Measurements from ENCODE around the gene CSMD2.

The CSMD2 gene

GRCh38 chr1:33758698-33759097 is 406.3 kb downstream of the CSMD2 start:
- no peak for DNase-seq
- H3K4me1 Mint-ChIP-seq (ENCODE audit: low read depth), result no peaks in the 10 kb centered on the region
- no peak overlapping the region for H3K27ac Mint-ChIP-seq

GRCh38 chr1:33753087-33753856 is 411.8 kb downstream of the CSMD2 start:
- Mint-ChIP-seq H3K36me3 (ENCODE audit: low read depth) (no peaks in the 10 kb centered on the region), H3K4me3 (no peak overlapping the region), H3K27ac (no peak overlapping the region), H3K4me1 (ENCODE audit: low read depth) (no peaks in the 10 kb centered on the region), H3K9me3 (peaks cover 11% of the 10 kb centered on the region), H3K27me3 (peaks cover 9% of the 10 kb centered on the region)
- DNase-seq, result no peak

More at GRCh38 chr1:33758698-33759097, 406.3 kb downstream of the CSMD2 start:
- Mint-ChIP-seq H3K27me3 (peaks cover 13% of the 10 kb centered on the region), H3K4me3 (no peak overlapping the region), H3K9me3 (peaks cover 6% of the 10 kb centered on the region), H3K36me3 (ENCODE audit: low read depth) (no peaks in the 10 kb centered on the region)

DNA sequence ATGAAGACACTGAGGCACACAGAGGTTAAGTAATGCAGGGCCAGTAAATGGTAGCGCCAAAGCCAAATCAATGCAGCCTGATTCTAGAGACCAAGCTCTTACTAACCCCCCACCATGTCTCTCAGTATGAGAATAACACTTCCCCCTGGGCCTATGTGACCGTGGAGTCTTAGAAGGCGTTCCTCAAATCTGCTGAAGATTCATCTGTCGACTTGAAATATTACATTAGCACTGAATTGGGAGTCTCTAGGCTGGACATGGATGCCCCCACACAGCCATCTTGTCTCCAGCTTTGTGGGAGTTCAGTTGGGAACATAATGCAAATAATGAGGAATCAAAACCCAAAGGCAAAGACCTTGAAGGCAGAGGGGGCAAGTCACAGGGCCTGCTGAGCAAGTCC is 419.1 kb downstream of the CSMD2 start:
- H3K27ac Mint-ChIP-seq, result no peak overlapping the region
- H3K4me1 Mint-ChIP-seq (ENCODE audit: low read depth), result no peaks in the 10 kb centered on the region
- H3K4me3 Mint-ChIP-seq, result no peak overlapping the region
- no peaks in the 10 kb centered on the region for H3K36me3 Mint-ChIP-seq (ENCODE audit: low read depth)
- H3K9me3 Mint-ChIP-seq, result no peaks in the 10 kb centered on the region
- no peak for DNase-seq
- H3K27me3 Mint-ChIP-seq, result peaks cover 27% of the 10 kb centered on the region

DNA sequence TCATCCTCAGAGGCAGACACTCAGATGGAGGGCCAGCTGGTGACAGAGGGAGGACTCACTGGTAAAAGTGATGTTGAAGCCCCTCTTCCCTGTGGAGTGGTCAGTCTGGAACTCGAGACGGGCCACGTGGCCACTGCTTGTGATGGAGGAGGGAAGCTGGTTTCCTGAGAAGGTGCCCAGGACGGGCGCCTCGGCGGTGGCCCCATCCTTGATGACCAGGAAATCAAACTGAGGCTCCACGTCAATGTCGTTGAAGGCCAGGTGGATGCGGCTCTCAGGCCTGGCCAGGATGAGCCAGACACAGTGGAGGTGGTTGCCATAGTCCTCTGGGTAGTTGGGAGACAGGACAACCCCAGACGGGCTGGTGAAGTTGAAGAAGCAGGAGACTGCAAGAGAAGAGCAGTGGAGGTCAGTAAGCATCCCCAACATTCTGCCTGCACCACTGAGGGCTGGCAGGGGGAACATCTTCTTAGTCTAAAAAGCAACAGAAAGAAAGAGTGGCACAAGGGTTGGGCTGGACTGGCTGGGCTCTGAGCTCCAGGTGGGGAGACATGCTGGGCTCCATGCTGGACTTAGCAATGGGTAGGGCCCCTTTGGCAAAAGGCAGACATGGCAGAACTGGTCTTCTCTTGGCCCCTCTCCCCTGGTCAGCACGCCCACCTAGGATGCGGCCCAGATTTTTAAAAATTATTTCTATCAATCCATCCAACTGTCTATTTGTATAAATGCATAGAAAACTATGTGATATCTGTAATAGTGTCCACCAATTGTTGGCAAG is 421.6 kb downstream of the CSMD2 start:
- no peaks in the 10 kb centered on the region for H3K36me3 Mint-ChIP-seq (ENCODE audit: low read depth)
- H3K27ac Mint-ChIP-seq, result no peak overlapping the region
- H3K4me1 Mint-ChIP-seq (ENCODE audit: low read depth), result no peaks in the 10 kb centered on the region
- no peaks in the 10 kb centered on the region for H3K9me3 Mint-ChIP-seq
- no peak overlapping the region for H3K4me3 Mint-ChIP-seq
- no peak for DNase-seq
- H3K27me3 Mint-ChIP-seq, result peaks cover 26% of the 10 kb centered on the region

DNA sequence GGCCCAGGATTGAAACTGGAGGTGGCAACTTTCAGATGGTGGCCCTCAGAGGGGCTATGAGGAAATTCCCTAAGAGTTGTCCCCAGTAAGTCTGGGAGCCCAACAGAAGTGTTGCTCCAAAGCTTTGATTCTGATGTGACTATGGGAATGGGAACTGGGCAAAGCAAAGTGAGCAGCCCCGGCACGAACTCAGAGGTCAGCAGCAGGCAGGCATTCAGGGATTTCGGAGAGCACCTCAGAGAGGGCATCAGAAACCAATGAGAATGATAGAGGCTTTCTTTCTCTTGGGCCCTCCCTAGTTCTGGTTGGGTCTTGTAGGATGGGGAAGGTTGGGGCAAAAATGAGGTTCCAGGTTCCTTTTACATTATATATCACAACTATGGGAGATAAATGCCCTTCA is 422.4 kb downstream of the CSMD2 start:
- H3K9me3 Mint-ChIP-seq, result no peaks in the 10 kb centered on the region
- DNase-seq, result no peak
- peaks cover 26% of the 10 kb centered on the region for H3K27me3 Mint-ChIP-seq
- H3K4me3 Mint-ChIP-seq, result no peak overlapping the region
- H3K36me3 Mint-ChIP-seq (ENCODE audit: low read depth), result no peaks in the 10 kb centered on the region
- H3K27ac Mint-ChIP-seq, result no peak overlapping the region
- H3K4me1 Mint-ChIP-seq (ENCODE audit: low read depth), result no peaks in the 10 kb centered on the region

DNA sequence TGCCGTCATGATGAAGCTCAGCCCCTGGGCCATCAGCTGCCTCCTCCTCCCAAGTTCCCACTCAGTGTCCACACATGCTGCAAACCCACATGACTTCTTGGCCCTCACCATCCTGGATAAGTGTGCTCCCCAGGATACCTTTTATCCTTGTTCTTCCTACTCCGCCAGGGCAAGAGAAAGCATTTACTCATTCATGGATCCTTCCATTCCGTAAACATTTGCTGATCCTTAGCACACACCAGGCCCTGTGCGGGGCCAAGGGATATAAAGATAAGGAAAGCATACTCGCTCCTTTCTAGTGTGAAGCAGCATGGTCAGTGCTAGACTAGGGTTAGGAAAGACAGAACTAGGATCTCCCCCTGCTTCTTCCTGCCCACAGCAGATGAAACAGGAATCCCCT is 423.3 kb downstream of the CSMD2 start:
- Mint-ChIP-seq H3K4me1 (ENCODE audit: low read depth) (no peaks in the 10 kb centered on the region), H3K9me3 (no peaks in the 10 kb centered on the region), H3K4me3 (no peak overlapping the region), H3K27me3 (peaks cover 29% of the 10 kb centered on the region), H3K36me3 (ENCODE audit: low read depth) (no peaks in the 10 kb centered on the region), H3K27ac (no peak overlapping the region)
- no peak for DNase-seq

GRCh38 chr1:33740040-33740744 is 424.8 kb downstream of the CSMD2 start:
- Mint-ChIP-seq H3K4me3 (no peak overlapping the region), H3K9me3 (no peaks in the 10 kb centered on the region), H3K27ac (no peak overlapping the region), H3K27me3 (peaks cover 27% of the 10 kb centered on the region), H3K36me3 (ENCODE audit: low read depth) (no peaks in the 10 kb centered on the region), H3K4me1 (ENCODE audit: low read depth) (no peaks in the 10 kb centered on the region)
- no peak for DNase-seq

DNA sequence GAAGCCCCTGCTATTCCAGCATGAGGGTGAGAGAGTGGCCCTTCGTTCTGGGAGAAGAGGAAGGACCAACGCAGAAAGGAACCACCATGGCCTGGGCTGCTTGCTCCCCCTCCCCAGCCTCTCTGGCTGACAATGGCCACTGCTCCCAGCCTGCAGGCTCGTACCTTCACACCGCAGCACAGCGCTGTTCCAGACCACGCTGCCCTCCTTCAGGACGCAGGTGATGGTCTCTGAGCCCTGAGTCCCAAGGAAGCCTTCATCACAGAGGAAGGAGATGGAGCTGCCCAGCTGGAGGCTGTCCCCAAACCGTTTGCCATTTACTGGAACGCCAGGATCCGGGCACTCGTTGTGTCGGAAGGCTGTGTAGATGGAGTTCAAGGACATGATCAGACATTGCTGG is 426.1 kb downstream of the CSMD2 start:
- no peak overlapping the region for H3K4me3 Mint-ChIP-seq
- no peak for DNase-seq
- H3K27me3 Mint-ChIP-seq, result peaks cover 34% of the 10 kb centered on the region
- H3K27ac Mint-ChIP-seq, result no peak overlapping the region
- H3K36me3 Mint-ChIP-seq (ENCODE audit: low read depth), result no peaks in the 10 kb centered on the region
- no peaks in the 10 kb centered on the region for H3K9me3 Mint-ChIP-seq
- H3K4me1 Mint-ChIP-seq (ENCODE audit: low read depth), result no peaks in the 10 kb centered on the region

GRCh38 chr1:33738536-33738935 is 426.5 kb downstream of the CSMD2 start:
- Mint-ChIP-seq H3K9me3 (no peaks in the 10 kb centered on the region), H3K4me3 (no peak overlapping the region), H3K27ac (no peak overlapping the region), H3K4me1 (ENCODE audit: low read depth) (no peaks in the 10 kb centered on the region), H3K36me3 (ENCODE audit: low read depth) (no peaks in the 10 kb centered on the region), H3K27me3 (peaks cover 36% of the 10 kb centered on the region)
- DNase-seq, result no peak

GRCh38 chr1:33736496-33736895 is 428.5 kb downstream of the CSMD2 start:
- H3K9me3 Mint-ChIP-seq, result no peaks in the 10 kb centered on the region

GRCh38 chr1:33735624-33736023 is 429.4 kb downstream of the CSMD2 start:
- no peak for DNase-seq

More at GRCh38 chr1:33736496-33736895, 428.5 kb downstream of the CSMD2 start:
- no peak for DNase-seq
- Mint-ChIP-seq H3K27ac (no peak overlapping the region), H3K4me3 (no peak overlapping the region), H3K27me3 (peaks cover 41% of the 10 kb centered on the region), H3K4me1 (ENCODE audit: low read depth) (no peaks in the 10 kb centered on the region), H3K36me3 (ENCODE audit: low read depth) (no peaks in the 10 kb centered on the region)

DNA sequence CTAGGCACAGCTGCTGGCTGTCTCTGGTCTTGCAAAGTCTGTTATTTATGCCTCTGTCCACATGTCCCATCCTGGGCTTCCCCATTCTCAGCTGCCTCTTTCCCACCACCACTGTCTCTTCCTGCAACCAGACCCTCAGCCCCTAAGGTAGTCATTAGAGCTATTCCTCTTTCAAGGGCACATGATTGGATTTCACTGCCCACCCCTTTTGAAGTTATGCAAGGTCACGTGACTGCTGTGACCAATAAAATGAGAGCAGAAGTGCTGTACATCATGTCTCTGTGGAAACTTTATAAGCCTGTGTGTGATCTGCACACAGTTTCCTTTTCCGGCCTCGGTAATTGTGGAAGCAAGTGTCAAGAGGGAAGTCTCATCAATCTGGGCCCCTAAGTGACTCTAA is 437.7 kb downstream of the CSMD2 start:
- DNase-seq, result no peak
- Mint-ChIP-seq H3K27me3 (peaks cover 20% of the 10 kb centered on the region), H3K4me1 (ENCODE audit: low read depth) (no peaks in the 10 kb centered on the region), H3K9me3 (no peaks in the 10 kb centered on the region), H3K36me3 (ENCODE audit: low read depth) (no peaks in the 10 kb centered on the region), H3K4me3 (no peak overlapping the region), H3K27ac (no peak overlapping the region)

More at GRCh38 chr1:33735624-33736023, 429.4 kb downstream of the CSMD2 start:
- Mint-ChIP-seq H3K4me3 (no peak overlapping the region), H3K4me1 (ENCODE audit: low read depth) (no peaks in the 10 kb centered on the region), H3K36me3 (ENCODE audit: low read depth) (no peaks in the 10 kb centered on the region), H3K27ac (no peak overlapping the region), H3K27me3 (peaks cover 43% of the 10 kb centered on the region), H3K9me3 (no peaks in the 10 kb centered on the region)

DNA sequence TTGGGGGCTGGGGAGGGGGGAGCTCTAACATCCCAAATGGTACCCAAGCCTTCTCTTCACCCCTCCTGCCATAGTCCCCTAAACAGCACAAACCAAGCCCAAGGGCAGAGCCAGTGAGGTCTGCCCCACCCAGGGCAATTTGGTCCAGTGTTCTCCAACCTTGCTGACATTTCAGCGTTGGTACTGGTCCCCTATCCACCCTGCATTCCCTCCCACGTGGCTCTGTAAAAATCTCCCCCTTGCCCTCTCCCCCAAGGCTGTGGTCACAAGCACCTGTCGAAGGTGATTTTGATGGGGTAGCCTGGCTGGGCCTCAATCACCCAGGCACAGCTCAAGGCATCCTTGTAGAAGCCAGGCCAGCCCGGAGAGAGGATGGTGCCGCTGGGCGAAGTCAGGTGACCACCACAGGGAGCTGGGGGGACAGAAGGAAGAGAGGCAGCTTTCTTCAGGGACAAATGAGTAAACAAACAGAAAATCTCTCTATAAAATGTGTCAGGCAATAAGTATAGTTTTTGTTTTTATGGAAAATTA is 438.7 kb downstream of the CSMD2 start:
- Mint-ChIP-seq H3K27me3 (peaks cover 14% of the 10 kb centered on the region), H3K4me3 (no peak overlapping the region), H3K9me3 (no peaks in the 10 kb centered on the region), H3K27ac (no peak overlapping the region), H3K36me3 (ENCODE audit: low read depth) (no peaks in the 10 kb centered on the region), H3K4me1 (ENCODE audit: low read depth) (no peaks in the 10 kb centered on the region)
- DNase-seq, result no peak

- Mint-ChIP-seq H3K27me3 (peaks cover 9% of the 10 kb centered on the region), H3K9me3 (no peaks in the 10 kb centered on the region), H3K4me1 (ENCODE audit: low read depth) (no peaks in the 10 kb centered on the region), H3K4me3 (no peak overlapping the region), H3K36me3 (ENCODE audit: low read depth) (no peaks in the 10 kb centered on the region), H3K27ac (no peak overlapping the region)
- no peak for DNase-seq
Observed at GRCh38 chr1:33725556-33726160, 439.4 kb downstream of the CSMD2 start.
